ENCODE data around the gene ENDOV. TPM values are rescaled to one million over a fixed set of nuclear protein-coding genes. Genes with fewer than 3 reads are reported as not detected.

ENDOV gene
- total and polyA plus RNA-seq, 2 of the 13 experiments (the other 11 are each of a cell fraction or from before 2014, with no cell fraction given) = 15.1 to 17.1 TPM

DNA sequence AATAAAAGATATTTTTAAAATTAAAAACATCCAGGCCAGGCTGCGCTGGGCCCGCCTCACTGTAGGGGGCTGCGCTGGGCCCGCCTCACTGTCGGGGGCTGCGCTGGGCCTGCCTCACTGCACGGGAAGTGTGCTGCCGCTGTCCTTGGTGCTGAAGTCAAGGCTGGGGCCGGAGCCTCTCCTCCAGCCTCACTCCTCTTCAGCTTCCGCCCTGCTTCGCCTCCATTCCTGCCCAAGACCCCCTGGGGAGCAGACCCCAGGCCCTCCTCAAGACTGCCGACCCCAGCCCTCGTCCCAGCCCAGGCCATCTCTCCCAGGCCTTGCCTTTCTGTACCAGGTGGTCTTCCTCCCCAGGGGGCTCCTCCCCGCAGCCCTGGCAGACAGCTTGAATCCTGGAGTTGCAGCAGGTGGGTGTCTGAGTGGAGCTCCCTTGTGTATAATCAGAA, 26.2 kb downstream of the ENDOV start (continued):
- TF ChIP-seq ATF2 (CRISPR knock-in tag; IDR thresholded peaks at IDR 0.05) = peak; percentile 90
- TF ChIP-seq, protein P1, sequence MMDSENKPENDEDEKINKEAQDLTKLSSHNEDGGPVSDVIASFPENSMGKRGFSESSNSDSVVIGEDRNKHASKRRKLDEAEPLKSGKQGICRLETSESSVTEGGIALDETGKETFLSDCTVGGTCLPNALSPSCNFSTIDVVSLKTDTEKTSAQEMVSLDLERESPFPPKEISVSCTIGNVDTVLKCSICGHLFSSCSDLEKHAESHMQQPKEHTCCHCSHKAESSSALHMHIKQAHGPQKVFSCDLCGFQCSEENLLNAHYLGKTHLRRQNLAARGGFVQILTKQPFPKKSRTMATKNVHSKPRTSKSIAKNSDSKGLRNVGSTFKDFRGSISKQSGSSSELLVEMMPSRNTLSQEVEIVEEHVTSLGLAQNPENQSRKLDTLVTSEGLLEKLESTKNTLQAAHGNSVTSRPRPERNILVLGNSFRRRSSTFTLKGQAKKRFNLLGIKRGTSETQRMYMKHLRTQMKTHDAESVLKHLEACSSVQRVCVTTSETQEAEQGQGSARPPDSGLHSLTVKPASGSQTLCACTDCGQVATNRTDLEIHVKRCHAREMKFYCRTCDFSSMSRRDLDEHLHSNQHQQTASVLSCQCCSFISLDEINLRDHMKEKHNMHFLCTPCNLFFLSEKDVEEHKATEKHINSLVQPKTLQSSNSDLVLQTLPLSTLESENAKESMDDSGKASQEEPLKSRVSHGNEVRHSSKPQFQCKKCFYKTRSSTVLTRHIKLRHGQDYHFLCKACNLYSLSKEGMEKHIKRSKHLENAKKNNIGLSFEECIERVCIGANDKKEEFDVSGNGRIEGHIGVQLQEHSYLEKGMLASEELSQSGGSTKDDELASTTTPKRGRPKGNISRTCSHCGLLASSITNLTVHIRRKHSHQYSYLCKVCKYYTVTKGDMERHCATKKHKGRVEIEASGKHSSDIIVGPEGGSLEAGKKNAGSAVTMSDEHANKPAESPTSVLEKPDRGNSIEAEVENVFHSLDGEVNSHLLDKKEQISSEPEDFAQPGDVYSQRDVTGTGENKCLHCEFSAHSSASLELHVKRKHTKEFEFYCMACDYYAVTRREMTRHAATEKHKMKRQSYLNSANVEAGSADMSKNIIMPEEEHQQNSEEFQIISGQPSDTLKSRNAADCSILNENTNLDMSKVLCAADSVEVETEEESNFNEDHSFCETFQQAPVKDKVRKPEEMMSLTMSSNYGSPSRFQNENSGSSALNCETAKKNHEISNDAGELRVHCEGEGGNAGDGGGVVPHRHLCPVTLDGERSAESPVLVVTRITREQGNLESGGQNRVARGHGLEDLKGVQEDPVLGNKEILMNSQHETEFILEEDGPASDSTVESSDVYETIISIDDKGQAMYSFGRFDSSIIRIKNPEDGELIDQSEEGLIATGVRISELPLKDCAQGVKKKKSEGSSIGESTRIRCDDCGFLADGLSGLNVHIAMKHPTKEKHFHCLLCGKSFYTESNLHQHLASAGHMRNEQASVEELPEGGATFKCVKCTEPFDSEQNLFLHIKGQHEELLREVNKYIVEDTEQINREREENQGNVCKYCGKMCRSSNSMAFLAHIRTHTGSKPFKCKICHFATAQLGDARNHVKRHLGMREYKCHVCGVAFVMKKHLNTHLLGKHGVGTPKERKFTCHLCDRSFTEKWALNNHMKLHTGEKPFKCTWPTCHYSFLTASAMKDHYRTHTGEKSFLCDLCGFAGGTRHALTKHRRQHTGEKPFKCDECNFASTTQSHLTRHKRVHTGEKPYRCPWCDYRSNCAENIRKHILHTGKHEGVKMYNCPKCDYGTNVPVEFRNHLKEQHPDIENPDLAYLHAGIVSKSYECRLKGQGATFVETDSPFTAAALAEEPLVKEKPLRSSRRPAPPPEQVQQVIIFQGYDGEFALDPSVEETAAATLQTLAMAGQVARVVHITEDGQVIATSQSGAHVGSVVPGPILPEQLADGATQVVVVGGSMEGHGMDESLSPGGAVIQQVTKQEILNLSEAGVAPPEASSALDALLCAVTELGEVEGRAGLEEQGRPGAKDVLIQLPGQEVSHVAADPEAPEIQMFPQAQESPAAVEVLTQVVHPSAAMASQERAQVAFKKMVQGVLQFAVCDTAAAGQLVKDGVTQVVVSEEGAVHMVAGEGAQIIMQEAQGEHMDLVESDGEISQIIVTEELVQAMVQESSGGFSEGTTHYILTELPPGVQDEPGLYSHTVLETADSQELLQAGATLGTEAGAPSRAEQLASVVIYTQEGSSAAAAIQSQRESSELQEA (CRISPR knock-in tag; IDR thresholded peaks at IDR 0.05; ENCODE audit: not compliant biosample characterization) = peak; percentile 46
- TF ChIP-seq ZNF546 (CRISPR knock-in tag; conservative IDR thresholded peaks at IDR 0.05) = peak; percentile 89
- TF ChIP-seq CENPX (CRISPR knock-in tag; IDR thresholded peaks at IDR 0.05) = no peak
- peak; percentile 79; the same call in 1 of the 2 replicates for TF ChIP-seq GZF1 (CRISPR knock-in tag; IDR thresholded peaks at IDR 0.05)
- TF ChIP-seq NCOA2 (CRISPR knock-in tag; IDR thresholded peaks at IDR 0.05) = peak; percentile 73
- peak; percentile 53; the same call in 1 of the 2 replicates for TF ChIP-seq ZBTB38 (CRISPR knock-in tag; IDR thresholded peaks at IDR 0.05)
- TF ChIP-seq ZBED4 (CRISPR knock-in tag; IDR thresholded peaks at IDR 0.05; ENCODE audit: borderline replicate concordance) = peak; percentile 90
- TF ChIP-seq SMAD3 (CRISPR knock-in tag; IDR thresholded peaks at IDR 0.05) = peak; percentile 96
- peak; percentile 97 for TF ChIP-seq KLF6 (CRISPR knock-in tag; IDR thresholded peaks at IDR 0.05)
- TF ChIP-seq MIER2 (CRISPR knock-in tag; IDR thresholded peaks at IDR 0.05) = peak; percentile 99
